HepG2 (cell line): ENCODE results near the gene CCDC57. TPM values are rescaled to one million over a fixed set of nuclear protein-coding genes. Genes with fewer than 3 reads are reported as not detected.
A peak's percentile ranks its signal among the peaks of the same experiment; 100 is the strongest.

Experiments used
- AGO1 ChIP-seq: fragments of 200-400 bp; formaldehyde crosslinking; IDR thresholded peaks from 2 replicates; pipeline ENCODE4 v1.6.1; 2017; ENCODE audit warnings: mild to moderate bottlenecking, low read depth, low read length, moderate library complexity; ENCODE audit not compliant: poor library complexity, severe bottlenecking
- AKAP8 ChIP-seq: sonication (generic); formaldehyde crosslinking; IDR thresholded peaks from 2 replicates; pipeline ENCODE4 v1.5.1; 2020; ENCODE audit warnings: mild to moderate bottlenecking, missing genetic modification reagents
- BRF2 ChIP-seq: sonication (generic); formaldehyde crosslinking; IDR thresholded peaks from 2 replicates; pipeline ENCODE4 v1.8.1; 2022; ENCODE audit warnings: mild to moderate bottlenecking, missing genetic modification reagents
- DNMT1 ChIP-seq: sonication (generic); formaldehyde crosslinking; IDR thresholded peaks from 2 replicates; pipeline ENCODE4 v1.5.1; 2020; ENCODE audit warnings: mild to moderate bottlenecking, missing genetic modification reagents
- DPF2 ChIP-seq: sonication (generic); formaldehyde crosslinking; IDR thresholded peaks from 2 replicates; pipeline ENCODE4 v1.4.0; 2020; ENCODE audit warnings: mild to moderate bottlenecking, low read depth, missing genetic modification reagents, borderline replicate concordance
- ESRRA ChIP-seq: sonication (generic); formaldehyde crosslinking; IDR thresholded peaks from 2 replicates; pipeline ENCODE4 v1.5.1; 2020; ENCODE audit warnings: mild to moderate bottlenecking, low read depth, missing genetic modification reagents
- GZF1 ChIP-seq: sonication (generic); formaldehyde crosslinking; IDR thresholded peaks from 2 replicates; pipeline ENCODE4 v1.5.1; 2020; ENCODE audit warnings: mild to moderate bottlenecking, missing genetic modification reagents
- KDM5A ChIP-seq: fragments of 200-600 bp; sonication (generic); IDR thresholded peaks from 2 replicates; pipeline ENCODE4 v1.7.0; 2018; ENCODE audit warnings: antibody characterized with exemption, mild to moderate bottlenecking, low read length, borderline replicate concordance
- PHF20 ChIP-seq: sonication (generic); formaldehyde crosslinking; IDR thresholded peaks from 2 replicates; pipeline ENCODE4 v1.5.0; 2020; ENCODE audit warnings: mild to moderate bottlenecking, missing genetic modification reagents
- PLRG1 ChIP-seq: fragments of 450-650 bp; conservative IDR thresholded peaks from 2 replicates; pipeline ENCODE4 v1.6.1; 2016
- RNF2 ChIP-seq: fragments of 450-650 bp; conservative IDR thresholded peaks from 2 replicates; pipeline ENCODE4 v1.6.1; 2016; ENCODE audit warnings: low read depth
- SRF ChIP-seq: IDR thresholded peaks from 2 replicates; pipeline ENCODE4 v1.6.1; 2011; ENCODE audit warnings: mild to moderate bottlenecking, low read depth, low read length, moderate library complexity
- ZBTB25 ChIP-seq: IDR thresholded peaks from 2 replicates; pipeline ENCODE4 v1.6.1; 2018; ENCODE audit warnings: missing genetic modification reagents
- ZNF138 ChIP-seq: sonication (generic); formaldehyde crosslinking; IDR thresholded peaks from 2 replicates; pipeline ENCODE4 v1.5.0; 2020; ENCODE audit warnings: mild to moderate bottlenecking, low read depth, missing genetic modification reagents
- ZNF253 ChIP-seq: sonication (generic); formaldehyde crosslinking; IDR thresholded peaks from 2 replicates; pipeline ENCODE4 v1.8.0; 2022; ENCODE audit warnings: mild to moderate bottlenecking, missing genetic modification reagents, borderline replicate concordance
- ZNF382 ChIP-seq: sonication (generic); formaldehyde crosslinking; IDR thresholded peaks from 2 replicates; pipeline ENCODE4 v1.5.0; 2020; ENCODE audit warnings: missing genetic modification reagents, mild to moderate bottlenecking, borderline replicate concordance
- ZNF468 ChIP-seq: sonication (generic); formaldehyde crosslinking; IDR thresholded peaks from 2 replicates; pipeline ENCODE4 v1.8.0; 2022; ENCODE audit warnings: mild to moderate bottlenecking, moderate library complexity, missing genetic modification reagents
- ZNF589 ChIP-seq: sonication (generic); formaldehyde crosslinking; conservative IDR thresholded peaks from 2 replicates; pipeline ENCODE4 v1.8.0; 2022; ENCODE audit warnings: mild to moderate bottlenecking, moderate library complexity, missing genetic modification reagents
- ZNF660 ChIP-seq: sonication (generic); formaldehyde crosslinking; IDR thresholded peaks from 2 replicates; pipeline ENCODE4 v1.5.1; 2020; ENCODE audit warnings: mild to moderate bottlenecking, low read depth, missing genetic modification reagents, borderline replicate concordance
- ZNF710 ChIP-seq: sonication (generic); formaldehyde crosslinking; IDR thresholded peaks from 2 replicates; pipeline ENCODE4 v1.5.0; 2020; ENCODE audit warnings: mild to moderate bottlenecking, missing genetic modification reagents, borderline replicate concordance
- polyA plus RNA-seq, 8 experiments: library from polyadenylated mRNA; depleted of rRNA in 3 of 8; stranded (reverse) in 7 of 8; unstranded in 1 of 8; fragments of >200 nt; fragmentation: Illumina TruSeq in 4 of 8; extraction: Trizol in 4 of 8; gene quantifications; 2 replicates each; pipeline versions ENCODE4 v1.2.1 to v1.2.3, GENCODE V29; 2011 to 2016; ENCODE audit warnings: low read depth in 4 of 8, missing spikeins in 1 of 8, mixed read lengths in 1 of 8; ENCODE audit not compliant: insufficient read depth in 1 of 8
- total RNA-seq, 5 experiments: library from RNA; depleted of rRNA; stranded (reverse); fragments of >200 nt; fragmentation: Illumina TruSeq; extraction: Trizol; gene quantifications; 2 replicates each; pipeline ENCODE4 v1.2.3, GENCODE V29; 2016; ENCODE audit warnings: low read depth in 1 of 5
- TF ChIP-seq, protein P1 (sequence below): sonication (generic); formaldehyde crosslinking; IDR thresholded peaks from 2 replicates; pipeline ENCODE4 v1.8.0; 2022; ENCODE audit warnings: missing genetic modification reagents, mild to moderate bottlenecking, moderate library complexity, borderline replicate concordance
- TF ChIP-seq, protein P2 (sequence below): sonication (generic); formaldehyde crosslinking; IDR thresholded peaks from 2 replicates; pipeline ENCODE4 v1.5.0; 2020; ENCODE audit warnings: missing genetic modification reagents

CCDC57 gene
- total and polyA plus RNA-seq, 2 of the 13 experiments (the other 11 are each of a cell fraction or from before 2014, with no cell fraction given), result 59.3 to 59.9 TPM

DNA sequence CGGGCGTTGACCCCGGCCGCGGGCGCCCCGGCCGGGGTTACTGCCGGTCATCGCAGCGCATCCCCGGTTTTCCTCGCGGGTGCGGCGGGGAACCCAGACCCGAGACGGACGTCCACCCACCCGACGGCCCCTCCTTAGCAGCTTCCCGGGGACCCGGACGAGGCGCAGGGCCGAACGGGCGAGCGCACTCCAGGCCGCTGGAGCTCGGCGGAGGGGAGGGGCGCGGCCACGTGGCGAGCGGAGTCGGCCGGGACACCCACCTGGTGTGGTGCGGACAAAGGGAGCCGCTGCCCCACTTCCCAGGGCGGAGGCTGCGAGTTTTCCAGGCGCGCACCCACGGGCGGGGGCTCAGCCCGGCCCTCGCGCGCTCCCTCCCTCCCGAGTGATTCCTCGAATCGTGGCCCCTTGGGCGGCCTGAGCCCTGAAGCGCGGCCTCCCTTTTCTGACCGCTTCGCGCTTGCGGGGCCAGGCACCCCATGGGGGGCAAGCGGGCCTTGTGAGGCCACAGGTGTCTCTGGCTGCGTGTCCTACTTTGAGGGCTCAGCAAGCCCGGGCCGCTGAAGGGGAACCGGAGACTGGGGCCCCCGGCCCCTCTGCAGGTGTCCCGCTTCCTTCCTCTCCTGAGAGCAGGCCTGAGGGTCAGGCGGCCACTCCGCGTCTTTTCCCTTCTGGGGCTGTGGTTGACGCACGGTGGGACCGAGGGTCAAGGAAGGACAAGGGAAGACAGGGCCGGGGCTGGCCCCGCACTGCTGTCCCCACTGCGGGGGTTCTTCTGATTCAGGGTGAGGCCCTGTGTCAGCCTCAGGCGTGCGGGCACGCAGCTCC lies 113.5 kb downstream of the CCDC57 start (continued):
- TF ChIP-seq ZNF710 (CRISPR knock-in tag) (no peak), ZNF253 (CRISPR knock-in tag) (no peak), BRF2 (no peak), ZNF382 (no peak), PHF20 (CRISPR knock-in tag) (peak; percentile 67; the same call in 1 of the 2 replicates), ESRRA (peak; percentile 68; the same call in 1 of the 2 replicates), SRF (no peak), KDM5A (no peak), ZNF468 (CRISPR knock-in tag) (no peak), ZNF589 (CRISPR knock-in tag) (no peak; the same call in 1 of the 2 replicates), RNF2 (no peak), GZF1 (CRISPR knock-in tag) (no peak), ZBTB25 (CRISPR knock-in tag) (no peak), ZNF660 (CRISPR knock-in tag) (no peak), AKAP8 (CRISPR knock-in tag) (peak; percentile 83; the same call in 1 of the 2 replicates), AGO1 (peak; percentile 37), DPF2 (CRISPR knock-in tag) (no peak), DNMT1 (CRISPR knock-in tag) (no peak; the same call in 1 of the 2 replicates), PLRG1 (no peak), ZNF138 (CRISPR knock-in tag) (no peak)
- TF ChIP-seq, protein P1, sequence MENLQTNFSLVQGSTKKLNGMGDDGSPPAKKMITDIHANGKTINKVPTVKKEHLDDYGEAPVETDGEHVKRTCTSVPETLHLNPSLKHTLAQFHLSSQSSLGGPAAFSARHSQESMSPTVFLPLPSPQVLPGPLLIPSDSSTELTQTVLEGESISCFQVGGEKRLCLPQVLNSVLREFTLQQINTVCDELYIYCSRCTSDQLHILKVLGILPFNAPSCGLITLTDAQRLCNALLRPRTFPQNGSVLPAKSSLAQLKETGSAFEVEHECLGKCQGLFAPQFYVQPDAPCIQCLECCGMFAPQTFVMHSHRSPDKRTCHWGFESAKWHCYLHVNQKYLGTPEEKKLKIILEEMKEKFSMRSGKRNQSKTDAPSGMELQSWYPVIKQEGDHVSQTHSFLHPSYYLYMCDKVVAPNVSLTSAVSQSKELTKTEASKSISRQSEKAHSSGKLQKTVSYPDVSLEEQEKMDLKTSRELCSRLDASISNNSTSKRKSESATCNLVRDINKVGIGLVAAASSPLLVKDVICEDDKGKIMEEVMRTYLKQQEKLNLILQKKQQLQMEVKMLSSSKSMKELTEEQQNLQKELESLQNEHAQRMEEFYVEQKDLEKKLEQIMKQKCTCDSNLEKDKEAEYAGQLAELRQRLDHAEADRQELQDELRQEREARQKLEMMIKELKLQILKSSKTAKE (CRISPR knock-in tag), result no peak
- TF ChIP-seq, protein P2, sequence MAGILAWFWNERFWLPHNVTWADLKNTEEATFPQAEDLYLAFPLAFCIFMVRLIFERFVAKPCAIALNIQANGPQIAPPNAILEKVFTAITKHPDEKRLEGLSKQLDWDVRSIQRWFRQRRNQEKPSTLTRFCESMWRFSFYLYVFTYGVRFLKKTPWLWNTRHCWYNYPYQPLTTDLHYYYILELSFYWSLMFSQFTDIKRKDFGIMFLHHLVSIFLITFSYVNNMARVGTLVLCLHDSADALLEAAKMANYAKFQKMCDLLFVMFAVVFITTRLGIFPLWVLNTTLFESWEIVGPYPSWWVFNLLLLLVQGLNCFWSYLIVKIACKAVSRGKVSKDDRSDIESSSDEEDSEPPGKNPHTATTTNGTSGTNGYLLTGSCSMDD (CRISPR knock-in tag), result no peak
